GM12891 (cell line): Measurements from ENCODE around the gene TIMM10.

ENCODE experiments used
- POLR2AphosphoS5 ChIP-seq: IDR thresholded peaks from 2 replicates; pipeline ENCODE4 v1.6.1; 2011; ENCODE audit warnings: low read depth, low read length, control low read depth
- TAF1 ChIP-seq: IDR thresholded peaks from 2 replicates; pipeline ENCODE4 v1.6.1; 2011; ENCODE audit warnings: low read depth, low read length, control low read depth

DNA sequence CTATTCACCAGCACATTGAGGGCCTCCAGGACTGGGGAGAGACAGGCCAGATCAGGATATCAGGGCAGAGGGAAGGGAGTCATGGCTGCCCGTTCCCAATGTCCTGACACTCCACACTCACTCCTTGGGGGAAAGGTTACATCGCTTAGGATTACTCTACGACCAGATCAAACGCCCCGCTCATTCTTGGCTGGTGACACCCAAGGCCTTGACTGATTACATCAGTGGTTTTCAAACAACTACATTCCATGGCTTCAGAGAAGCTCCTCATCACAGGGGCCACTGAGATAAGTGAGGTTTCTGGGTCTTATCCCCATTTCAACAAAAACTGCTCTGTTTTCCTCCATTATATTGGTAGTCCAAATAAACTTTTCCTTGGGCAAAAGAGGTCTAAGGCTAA lies 21.9 kb upstream of the TIMM10 start:
- TF ChIP-seq POLR2AphosphoS5 = no peak
- TF ChIP-seq TAF1 = no peak
